ENCODE results near the gene LRRC25.

Gene LRRC25

DNA sequence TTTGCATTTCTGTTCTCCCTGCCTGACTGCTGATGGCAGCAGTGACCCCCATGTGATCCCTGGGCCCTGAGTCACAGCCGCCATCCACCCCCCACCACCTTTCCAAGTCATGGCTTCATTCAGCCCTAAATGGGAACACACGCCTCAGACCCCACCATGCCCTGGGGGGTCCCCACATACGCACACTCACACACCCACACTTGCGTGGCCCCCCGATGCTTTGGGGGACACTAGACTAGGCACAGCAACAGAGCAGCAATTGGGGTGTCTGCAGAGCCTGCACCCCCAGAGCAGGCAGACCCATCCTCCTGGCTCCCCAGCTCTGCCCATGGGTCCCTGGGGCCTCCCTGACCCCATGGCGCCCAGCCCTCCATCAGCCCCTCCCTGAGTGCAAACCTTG lies 46.0 kb upstream of the LRRC25 start:
- no peak for DNase-seq (ENCODE audit: low read depth)
- no peak overlapping the region for H3K4me3 ChIP-seq (ENCODE audit: low read length)
- TF ChIP-seq, protein P1, sequence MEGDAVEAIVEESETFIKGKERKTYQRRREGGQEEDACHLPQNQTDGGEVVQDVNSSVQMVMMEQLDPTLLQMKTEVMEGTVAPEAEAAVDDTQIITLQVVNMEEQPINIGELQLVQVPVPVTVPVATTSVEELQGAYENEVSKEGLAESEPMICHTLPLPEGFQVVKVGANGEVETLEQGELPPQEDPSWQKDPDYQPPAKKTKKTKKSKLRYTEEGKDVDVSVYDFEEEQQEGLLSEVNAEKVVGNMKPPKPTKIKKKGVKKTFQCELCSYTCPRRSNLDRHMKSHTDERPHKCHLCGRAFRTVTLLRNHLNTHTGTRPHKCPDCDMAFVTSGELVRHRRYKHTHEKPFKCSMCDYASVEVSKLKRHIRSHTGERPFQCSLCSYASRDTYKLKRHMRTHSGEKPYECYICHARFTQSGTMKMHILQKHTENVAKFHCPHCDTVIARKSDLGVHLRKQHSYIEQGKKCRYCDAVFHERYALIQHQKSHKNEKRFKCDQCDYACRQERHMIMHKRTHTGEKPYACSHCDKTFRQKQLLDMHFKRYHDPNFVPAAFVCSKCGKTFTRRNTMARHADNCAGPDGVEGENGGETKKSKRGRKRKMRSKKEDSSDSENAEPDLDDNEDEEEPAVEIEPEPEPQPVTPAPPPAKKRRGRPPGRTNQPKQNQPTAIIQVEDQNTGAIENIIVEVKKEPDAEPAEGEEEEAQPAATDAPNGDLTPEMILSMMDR (conservative IDR thresholded peaks at IDR 0.05; ENCODE audit: low read length), result no peak

DNA sequence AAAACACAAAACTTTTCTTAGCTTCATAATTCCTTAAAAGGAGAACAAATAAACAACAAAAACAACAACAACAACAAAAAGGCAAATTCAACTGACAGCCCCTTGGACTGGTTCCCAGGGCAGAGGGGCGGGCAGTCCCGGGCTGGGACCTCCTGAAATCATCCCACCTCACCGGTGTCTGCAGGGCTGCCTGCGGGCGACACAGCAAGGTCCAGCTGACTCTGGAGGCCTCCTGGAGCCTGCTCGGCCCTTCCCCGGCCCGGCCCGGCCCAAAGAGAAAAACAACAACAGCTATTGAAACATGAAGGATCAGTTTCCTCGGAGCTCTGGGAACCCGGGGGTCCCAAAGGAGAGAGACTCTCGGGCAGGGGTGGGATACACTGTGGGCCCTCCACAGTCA lies 45.5 kb upstream of the LRRC25 start:
- DNase-seq (ENCODE audit: low read depth), result no peak
- H3K4me3 ChIP-seq (ENCODE audit: low read length), result no peak overlapping the region
- TF ChIP-seq, protein P1 (conservative IDR thresholded peaks at IDR 0.05; ENCODE audit: low read length), result no peak

DNA sequence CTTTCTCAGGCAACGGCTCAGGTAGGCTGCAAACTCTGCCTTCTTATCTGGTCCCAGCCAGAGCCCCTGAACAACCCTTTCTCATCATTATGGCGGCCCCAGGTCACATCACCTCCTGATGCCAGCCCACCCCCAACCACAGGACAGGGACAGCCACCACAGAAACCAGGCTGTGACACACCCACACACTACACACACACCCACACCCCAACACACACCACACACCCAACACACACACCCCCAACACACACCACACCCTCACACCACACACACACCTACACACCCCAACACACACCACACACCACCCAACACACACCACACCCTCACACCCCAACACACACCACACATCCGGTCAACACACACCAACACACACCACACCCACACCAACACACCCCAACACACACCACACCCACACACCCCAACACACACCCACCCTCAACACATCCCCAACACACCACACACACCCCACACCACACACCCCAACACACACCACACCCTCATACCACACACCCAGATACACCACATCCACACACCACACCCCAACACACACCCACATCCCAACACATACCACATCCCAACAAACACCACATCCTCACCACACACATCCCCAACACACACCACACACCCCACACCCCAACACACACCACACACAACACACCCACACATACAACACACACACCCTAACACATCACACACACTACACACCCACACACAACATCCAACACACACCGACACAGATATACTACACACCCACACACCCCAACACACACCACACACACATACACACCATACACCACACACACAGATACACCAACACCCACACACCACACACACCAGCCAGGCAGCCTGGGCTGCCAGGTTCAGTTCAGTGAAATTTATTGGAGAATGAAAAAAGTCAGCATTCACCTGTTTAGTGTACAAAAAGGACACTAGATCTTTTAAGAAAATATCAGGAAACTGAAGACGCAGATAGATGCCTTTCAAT lies 44.7 kb upstream of the LRRC25 start:
- DNase-seq (ENCODE audit: low read depth), result no peak
- H3K4me3 ChIP-seq (ENCODE audit: low read length), result no peak overlapping the region

DNA sequence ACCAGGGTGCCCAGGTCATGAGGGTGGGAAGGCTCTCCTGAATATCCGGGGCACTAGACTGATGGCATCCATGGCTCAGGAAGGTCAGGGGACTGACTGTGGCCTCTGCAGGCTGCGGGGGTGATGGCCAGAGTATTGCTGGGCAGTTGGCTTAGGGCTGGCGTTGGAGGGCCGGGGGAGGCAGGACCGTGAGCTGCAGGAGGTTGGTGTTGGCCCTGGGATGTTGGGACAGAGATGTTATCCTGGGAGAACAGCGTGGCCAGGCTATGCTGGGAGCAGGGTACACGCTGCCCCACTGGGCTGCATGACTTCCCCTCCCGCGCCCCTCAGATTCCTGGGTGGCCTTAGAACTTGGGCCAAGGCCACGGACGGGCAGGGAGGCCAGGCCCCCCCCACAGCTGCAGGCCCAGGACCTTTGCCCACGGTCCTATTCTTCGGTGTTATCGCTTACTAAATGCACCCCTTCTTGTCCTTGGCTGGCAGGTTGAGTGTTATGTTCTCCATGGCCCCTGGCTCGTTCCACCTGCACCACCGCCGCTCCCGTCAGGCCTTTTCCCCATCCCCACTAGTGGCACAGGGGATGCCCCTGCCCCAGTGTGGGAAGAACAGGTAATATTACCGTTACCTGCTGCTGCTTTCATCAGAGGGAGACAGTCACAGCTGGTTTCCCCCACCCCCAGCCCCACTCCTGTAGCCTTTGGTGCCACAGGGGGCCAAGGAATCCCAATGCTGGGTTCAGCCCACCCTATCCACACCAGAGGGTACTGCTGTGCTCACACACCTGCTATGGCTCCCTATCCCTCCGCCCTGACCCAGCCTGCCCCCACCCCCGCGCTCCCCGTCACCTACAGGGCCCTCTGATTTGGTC lies 43.7 kb upstream of the LRRC25 start:
- DNase-seq (ENCODE audit: low read depth), result no peak
- TF ChIP-seq, protein P1 (conservative IDR thresholded peaks at IDR 0.05; ENCODE audit: low read length), result no peak
- no peak overlapping the region for H3K4me3 ChIP-seq (ENCODE audit: low read length)

More for the DNA sequence above, 44.7 kb upstream of the LRRC25 start:
- TF ChIP-seq, protein P1 (conservative IDR thresholded peaks at IDR 0.05; ENCODE audit: low read length), result no peak

DNA sequence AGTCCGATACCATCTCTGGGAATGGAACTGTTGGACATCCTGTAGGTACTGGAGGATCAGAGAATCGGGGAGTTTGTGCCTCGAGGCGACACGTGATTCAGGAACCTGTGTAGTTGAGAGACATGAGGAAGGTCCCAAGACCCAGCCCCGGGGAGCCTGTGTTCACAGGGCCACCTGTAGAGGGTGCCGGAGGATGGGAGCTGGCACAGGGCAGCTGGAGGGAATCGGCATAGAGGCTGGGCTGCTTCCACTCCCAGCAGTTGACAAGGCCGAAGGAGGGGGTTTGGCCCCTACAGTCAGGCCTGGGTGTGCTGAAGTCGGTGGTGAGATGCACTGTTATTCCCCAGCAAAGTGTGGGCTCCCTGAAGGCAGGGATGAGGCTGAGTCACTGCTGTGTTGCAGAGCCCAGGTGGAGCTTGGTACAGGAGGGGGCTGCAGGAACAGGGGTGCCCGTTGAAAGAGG lies 43.0 kb upstream of the LRRC25 start:
- no peak for DNase-seq (ENCODE audit: low read depth)
- no peak overlapping the region for H3K4me3 ChIP-seq (ENCODE audit: low read length)
- TF ChIP-seq, protein P1 (conservative IDR thresholded peaks at IDR 0.05; ENCODE audit: low read length), result peak; percentile 23; the same call in 1 of the 2 replicates

DNA sequence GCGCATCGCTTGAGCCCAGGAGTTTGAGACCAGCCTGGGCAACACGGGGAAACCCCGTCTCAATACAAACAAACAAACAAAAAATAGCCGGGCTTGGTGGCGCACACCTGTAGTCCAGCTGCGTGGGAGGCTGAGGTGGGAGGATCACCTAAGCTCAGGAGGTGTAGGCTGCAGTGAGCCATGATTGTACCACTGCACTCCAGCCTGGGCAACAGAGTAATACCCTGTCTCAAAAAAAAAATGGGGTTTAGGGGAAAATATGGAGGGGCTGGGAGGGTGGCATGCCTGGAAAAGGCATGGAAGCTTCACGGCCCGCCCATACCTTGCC lies 42.5 kb upstream of the LRRC25 start:
- H3K4me3 ChIP-seq (ENCODE audit: low read length), result no peak overlapping the region
- TF ChIP-seq, protein P1 (conservative IDR thresholded peaks at IDR 0.05; ENCODE audit: low read length), result no peak
- DNase-seq (ENCODE audit: low read depth), result no peak
